ENCODE data around the gene BFSP2.

The BFSP2 gene, protein sequence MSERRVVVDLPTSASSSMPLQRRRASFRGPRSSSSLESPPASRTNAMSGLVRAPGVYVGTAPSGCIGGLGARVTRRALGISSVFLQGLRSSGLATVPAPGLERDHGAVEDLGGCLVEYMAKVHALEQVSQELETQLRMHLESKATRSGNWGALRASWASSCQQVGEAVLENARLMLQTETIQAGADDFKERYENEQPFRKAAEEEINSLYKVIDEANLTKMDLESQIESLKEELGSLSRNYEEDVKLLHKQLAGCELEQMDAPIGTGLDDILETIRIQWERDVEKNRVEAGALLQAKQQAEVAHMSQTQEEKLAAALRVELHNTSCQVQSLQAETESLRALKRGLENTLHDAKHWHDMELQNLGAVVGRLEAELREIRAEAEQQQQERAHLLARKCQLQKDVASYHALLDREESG

DNA sequence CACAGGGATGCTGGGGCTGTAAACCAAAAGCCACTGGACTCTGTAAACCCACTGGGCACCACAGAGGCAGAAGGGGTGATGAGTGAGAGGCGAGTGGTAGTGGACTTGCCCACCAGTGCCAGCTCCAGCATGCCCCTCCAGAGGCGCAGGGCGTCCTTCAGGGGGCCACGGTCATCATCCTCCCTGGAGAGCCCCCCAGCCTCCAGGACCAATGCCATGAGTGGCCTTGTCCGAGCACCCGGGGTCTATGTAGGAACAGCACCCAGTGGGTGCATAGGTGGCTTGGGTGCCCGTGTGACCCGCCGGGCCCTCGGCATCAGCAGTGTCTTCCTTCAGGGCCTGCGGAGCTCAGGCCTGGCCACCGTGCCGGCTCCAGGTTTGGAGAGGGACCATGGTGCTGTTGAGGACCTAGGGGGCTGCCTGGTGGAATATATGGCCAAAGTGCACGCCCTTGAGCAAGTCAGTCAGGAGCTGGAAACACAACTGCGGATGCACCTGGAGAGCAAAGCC, at the start of gene BFSP2:
TSS of gene BFSP2 (plus strand) at position 51 of the 510 bp plus-strand sequence. CDS start at position 79, 28 bp downstream.
- no peak for DNase-seq

- DNase-seq = no peak
Observed at GRCh38 chr3:133354721-133355120, 45.1 kb upstream of the BFSP2 start.

DNA sequence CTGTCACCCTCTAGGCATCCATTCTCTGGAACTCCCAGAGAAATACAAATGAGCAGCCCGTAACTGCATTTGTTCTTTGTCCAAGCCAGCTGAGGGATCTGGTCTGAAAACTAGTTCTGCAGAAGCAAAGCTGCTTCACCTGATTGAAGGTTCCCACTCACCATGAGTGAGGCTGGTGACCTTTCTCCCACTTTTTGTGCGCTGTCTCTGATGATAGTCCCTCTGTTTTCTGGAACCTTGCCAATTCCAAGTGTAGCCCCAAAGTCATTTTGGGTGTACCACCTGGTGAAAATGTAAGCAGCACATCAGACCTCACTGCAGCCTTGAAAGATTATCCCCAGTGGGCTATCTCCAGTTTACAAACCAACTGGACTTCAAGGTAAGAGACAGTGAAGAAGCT, 39.4 kb upstream of the BFSP2 start:
- no peak for DNase-seq

GRCh38 chr3:133361011-133361410, 38.8 kb upstream of the BFSP2 start:
- DNase-seq = no peak

DNA sequence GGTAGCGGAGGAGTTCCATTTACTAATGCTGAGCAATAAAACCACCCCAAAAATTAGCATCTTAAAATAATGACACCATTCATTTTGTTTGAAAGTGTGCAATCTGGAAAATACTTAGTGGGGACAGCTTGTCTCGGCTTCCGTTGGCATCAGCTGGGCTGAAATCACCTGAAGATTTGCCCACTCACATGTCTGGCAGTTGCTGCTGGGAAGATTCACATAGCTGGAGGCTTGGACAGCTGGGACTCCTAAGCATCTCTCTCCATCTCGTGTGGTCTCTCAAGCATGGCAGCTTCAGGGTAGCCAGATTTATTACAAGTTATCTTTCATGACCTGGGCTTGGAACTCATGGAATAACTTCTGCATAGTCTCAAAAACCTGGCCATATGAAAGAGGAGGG, 38.4 kb upstream of the BFSP2 start:
- no peak for DNase-seq

- DNase-seq = no peak
Observed at GRCh38 chr3:133362539-133362938, 37.3 kb upstream of the BFSP2 start.

GRCh38 chr3:133364704-133365103, 35.2 kb upstream of the BFSP2 start:
- no peak for DNase-seq

DNA sequence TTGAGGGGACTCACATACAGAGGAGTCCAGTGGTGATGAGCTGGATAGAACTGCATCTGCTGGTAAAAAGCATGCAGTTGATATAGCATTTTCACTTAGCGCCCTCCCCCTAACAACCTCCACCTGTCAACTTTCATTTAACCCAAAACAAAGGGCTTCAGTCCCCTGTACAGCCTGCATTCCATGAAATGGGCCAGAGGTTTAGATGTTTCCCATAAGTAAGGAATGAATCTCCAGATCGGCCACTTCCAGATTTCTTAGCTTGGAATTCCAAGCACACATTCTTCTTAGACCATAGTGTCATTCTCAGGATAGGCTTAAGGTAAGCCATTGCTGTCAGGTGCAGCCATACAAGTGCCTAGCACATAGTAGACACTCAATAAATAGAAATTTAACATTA, 32.9 kb upstream of the BFSP2 start:
- DNase-seq = no peak

GRCh38 chr3:133367403-133367802, 32.5 kb upstream of the BFSP2 start:
- no peak for DNase-seq

GRCh38 chr3:133367956-133368355, 31.9 kb upstream of the BFSP2 start:
- no peak for DNase-seq

DNA sequence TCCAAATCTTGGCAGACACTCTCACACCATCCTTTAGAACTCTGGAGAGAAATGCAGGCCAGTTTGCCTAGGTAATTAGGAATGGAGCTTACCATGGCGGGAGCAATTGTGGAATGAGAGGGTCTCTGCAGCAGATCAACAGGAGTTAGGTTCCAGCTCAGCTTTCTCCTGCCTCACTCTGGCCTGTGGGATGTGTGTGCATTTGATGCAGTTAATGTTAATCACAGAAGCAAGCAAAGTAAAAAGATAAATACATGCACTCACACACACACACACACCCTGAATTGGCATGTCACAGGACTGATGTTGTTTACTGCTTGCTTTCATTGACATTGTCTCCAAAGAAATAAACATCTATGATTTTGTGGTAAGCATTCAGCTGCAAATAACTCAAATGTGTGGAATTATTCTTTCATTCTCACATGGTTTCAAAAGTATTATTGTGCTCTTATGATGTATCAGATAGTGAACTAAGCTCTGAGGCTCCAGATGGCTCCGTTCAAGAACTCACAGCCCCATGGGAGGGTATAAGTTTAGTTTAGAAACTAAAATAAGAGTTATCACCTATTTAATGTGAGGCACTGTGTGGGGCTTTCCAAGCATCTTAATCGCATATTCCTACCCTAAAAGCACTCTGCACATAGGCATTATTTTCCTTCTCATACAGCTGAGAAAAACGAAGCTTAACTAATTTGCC, 31.3 kb upstream of the BFSP2 start:
- no peak for DNase-seq

DNA sequence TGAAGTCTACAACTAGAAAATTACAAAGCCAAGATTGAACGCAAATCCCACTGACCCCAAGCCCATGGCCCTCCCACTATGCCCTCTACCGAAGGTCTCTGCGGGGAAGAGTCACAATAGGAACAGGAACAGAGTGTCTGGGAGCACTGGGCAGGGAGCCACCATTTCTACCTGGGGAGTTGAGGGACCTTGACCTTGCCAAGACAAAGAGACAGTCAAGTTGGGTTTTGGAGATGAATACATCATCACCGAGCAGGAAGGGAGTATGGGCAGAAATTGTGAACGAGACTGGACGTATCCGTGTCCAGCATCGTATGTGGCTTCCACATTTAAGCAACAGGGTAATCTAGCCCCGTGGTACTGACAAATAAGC, 30.8 kb upstream of the BFSP2 start:
- no peak for DNase-seq

DNA sequence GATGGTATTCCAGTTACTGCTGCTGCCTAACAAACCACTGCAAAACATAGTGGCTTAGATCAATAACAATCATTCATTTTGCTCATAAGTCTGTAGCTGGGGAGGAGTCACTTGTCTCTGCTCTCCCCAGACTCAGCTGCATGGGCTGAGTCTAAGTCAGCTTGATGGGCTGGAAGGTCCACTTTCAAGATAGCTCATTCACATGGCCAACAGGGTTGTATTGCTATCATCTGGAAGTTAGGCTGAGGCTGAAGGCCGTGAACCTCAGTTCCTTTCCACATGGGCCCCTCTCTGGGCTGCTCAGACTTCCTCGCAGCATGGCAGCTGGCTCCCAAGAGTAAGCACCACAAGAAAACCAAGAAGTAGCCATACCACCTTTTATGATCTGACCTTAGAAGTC, 28.7 kb upstream of the BFSP2 start:
- no peak for DNase-seq

DNA sequence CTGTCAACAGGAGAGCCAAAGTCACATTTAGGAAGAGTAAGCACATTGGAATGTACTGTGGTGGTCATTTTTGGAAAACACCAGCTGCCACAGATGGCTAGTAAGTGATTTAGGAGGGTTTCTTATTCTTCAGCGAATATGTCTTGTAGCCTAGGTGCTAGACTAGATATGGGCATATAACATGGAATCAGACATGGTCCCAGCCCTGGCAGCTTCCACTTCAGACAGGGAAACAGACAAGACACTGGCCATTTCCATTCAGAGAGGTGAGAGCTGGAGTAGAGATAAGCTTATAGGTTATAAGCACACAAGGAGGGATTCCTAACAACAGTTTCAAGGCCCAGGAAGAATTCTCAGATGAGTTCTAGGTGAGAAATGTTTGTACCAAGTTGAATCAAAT, 28.2 kb upstream of the BFSP2 start:
- no peak for DNase-seq

GRCh38 chr3:133374708-133375402, 25.0 kb upstream of the BFSP2 start:
- DNase-seq = no peak

DNA sequence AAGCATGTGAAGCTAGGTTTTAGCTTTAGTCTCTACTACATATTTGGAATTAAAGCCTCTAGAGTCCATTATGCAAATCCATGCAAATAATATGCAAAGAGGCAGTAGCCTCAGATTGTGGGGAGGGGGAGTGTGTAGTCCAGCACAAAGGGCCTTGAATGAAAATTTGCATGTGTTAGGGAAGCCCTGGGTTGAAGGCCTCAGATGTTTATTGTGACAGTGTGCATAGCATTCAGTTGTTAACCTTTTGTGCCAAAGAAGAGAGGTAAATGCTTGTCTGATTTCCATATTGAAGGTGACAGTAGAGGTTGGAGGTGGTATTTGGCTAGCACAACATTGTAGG, 24.5 kb upstream of the BFSP2 start:
- no peak for DNase-seq

DNA sequence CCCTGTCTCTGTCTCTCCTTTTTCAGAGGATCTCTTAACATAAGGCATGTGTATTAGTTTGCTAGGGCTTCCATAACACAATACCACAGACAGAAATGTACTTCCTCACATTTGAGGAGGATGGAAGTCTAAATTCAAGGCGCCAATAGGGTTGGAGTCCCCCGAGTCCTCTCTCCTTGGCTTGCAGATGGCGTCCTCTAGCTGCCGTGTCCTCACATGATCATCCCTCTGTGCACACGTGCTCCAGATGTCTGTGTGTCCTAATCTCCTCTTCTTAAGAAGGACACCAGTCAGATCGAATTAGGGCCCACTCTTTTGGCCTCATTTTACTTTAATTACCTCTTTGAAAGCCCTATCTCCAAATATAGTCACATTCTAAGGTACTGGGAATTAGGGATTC, 23.0 kb upstream of the BFSP2 start:
- no peak for DNase-seq

- DNase-seq = no peak
Observed at GRCh38 chr3:133377396-133377795, 22.5 kb upstream of the BFSP2 start.

DNA sequence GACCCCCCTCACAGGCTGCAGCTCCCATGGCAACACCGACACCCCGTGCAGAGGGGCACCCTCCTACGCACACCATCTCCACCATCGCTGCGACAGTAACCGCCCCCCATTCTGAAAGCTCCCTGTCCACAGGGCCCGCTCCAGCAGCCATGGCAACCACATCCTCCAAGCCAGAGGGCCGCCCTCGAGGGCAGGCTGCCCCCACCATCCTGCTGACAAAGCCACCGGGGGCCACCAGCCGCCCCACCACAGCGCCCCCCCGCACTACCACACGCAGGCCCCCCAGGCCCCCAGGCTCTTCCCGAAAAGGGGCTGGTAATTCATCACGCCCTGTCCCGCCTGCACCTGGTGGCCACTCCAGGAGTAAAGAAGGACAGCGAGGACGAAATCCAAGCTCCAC, 19.9 kb upstream of the BFSP2 start:
- DNase-seq = no peak

- DNase-seq = no peak
Observed at GRCh38 chr3:133380481-133381225, 19.2 kb upstream of the BFSP2 start.

GRCh38 chr3:133381346-133382109, 18.3 kb upstream of the BFSP2 start:
- no peak for DNase-seq

- DNase-seq = no peak
Observed at GRCh38 chr3:133383175-133383574, 16.7 kb upstream of the BFSP2 start.
